HG03571 (cell line): ENCODE results near the gene EPS8L2.

Experiments
- ATAC-seq: cut with Tn5 transposase; IDR thresholded peaks from one replicate; pipeline ENCODE4 v1.9.1; 2021; ENCODE audit not compliant: unreplicated experiment

Gene EPS8L2

GRCh38 chr11:774873-775592, 69.0 kb downstream of the EPS8L2 start:
- ATAC-seq = no peak

DNA sequence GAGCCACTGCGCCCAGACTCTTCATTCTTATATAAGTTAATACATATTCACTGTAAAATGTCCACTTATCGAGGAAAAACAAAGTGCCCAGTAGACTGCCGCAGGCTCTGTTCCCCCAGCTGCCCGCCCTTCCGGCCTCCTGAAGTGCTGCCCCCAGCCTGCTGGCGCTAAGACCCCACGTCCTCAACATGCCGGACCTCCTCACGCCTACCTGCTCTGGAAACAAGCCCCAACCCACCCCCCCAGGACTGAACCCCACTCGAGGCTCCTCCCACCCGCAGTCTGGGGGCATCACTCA, 70.2 kb downstream of the EPS8L2 start:
- ATAC-seq = no peak

- peak; percentile 20 for ATAC-seq
Observed at GRCh38 chr11:776561-777287, 70.7 kb downstream of the EPS8L2 start.
